Left lung (tissue), 10 donors: Measurements from ENCODE around the gene NAT9. TPM values are rescaled to one million over a fixed set of nuclear protein-coding genes. Genes with fewer than 3 reads are reported as not detected.

Source experiments
- ATAC-seq: fragments of 200-7000 bp; cut with Tn5 transposase; one replicate; pipeline ENCODE4 v1.9.1; 2020; ENCODE audit warnings: moderate library complexity
- DNase-seq, 4 donors: peaks; one replicate each; pipeline ENCODE4 v3.0.0-alpha.2; 2013 to 2020
- H3K27ac ChIP-seq, 2 donors: fragments of 200-600 bp; sonication (generic) in 1 of 2; one replicate each; pipeline versions ENCODE4 v1.5.0 to v1.8.0; 2020 to 2021
- H3K27me3 ChIP-seq, 2 donors: fragments of 200-600 bp; sonication (generic) in 1 of 2; one replicate each; pipeline versions ENCODE4 v1.5.0 to v1.8.0; 2020 to 2021
- H3K36me3 ChIP-seq, 2 donors: fragments of 200-600 bp; sonication (generic) in 1 of 2; one replicate each; pipeline versions ENCODE4 v1.5.0 to v1.8.0; 2020 to 2021
- H3K4me1 ChIP-seq, 2 donors: fragments of 200-600 bp; one replicate each; pipeline ENCODE4 v1.8.0; 2021
- H3K4me3 ChIP-seq, 2 donors: fragments of 200-600 bp; sonication (generic) in 1 of 2; one replicate each; pipeline versions ENCODE4 v1.5.0 to v1.8.0; 2020 to 2021; ENCODE audit warnings: mild to moderate bottlenecking in 1 of 2
- H3K9me3 ChIP-seq, 2 donors: fragments of 200-600 bp; sonication (generic) in 1 of 2; one replicate each; pipeline versions ENCODE4 v1.5.0 to v1.8.0; 2020 to 2021
- CTCF ChIP-seq, 2 donors: fragments of 200-600 bp; sonication (generic) in 1 of 2; IDR thresholded peaks; one replicate each; pipeline versions ENCODE4 v1.5.0 to v1.8.0; 2021; ENCODE audit warnings: antibody characterized with exemption in 2 of 2
- intact Hi-C, 2 donors: fragments of 100-400 bp; cut with DNase I; formaldehyde crosslinking; loops; one replicate each; pipeline versions ENCODE4 v1.11.2 to v1.14.2; 2022
- polyA plus RNA-seq, 6 donors: library from polyadenylated mRNA; unstranded; fragments of 120-200 nt; gene quantifications; one replicate each; pipeline ENCODE4 v1.2.1, GENCODE V29; 2013; ENCODE audit not compliant: insufficient read length in 6 of 6
- total RNA-seq, 2 donors: library from RNA; stranded (reverse); fragmentation: NEBNext Ultra II Directional; extraction: Animal tissue kit (Norgen Biotek cat#: 25700); gene quantifications; one replicate each; pipeline ENCODE4 v1.2.1, GENCODE V29; 2021
- donor health status: DM: no; HTN: yes; CAD: no.
- donor health status: DM: no; HTN: no; CAD: no.

Gene NAT9
- total and polyA plus RNA-seq, 8 donors: 40.3 to 52.8 (median 45.5) TPM

GRCh38 chr17:74730491-74731346 lies 45.4 kb downstream of the NAT9 start:
- Histone ChIP-seq H3K36me3 (no peaks in the 10 kb centered on the region), H3K4me3 (no peak overlapping the region), H3K27ac (no peak overlapping the region), H3K4me1 (peaks cover 0 to 20% of the 10 kb centered on the region in 2 donors), H3K9me3 (no peaks in the 10 kb centered on the region), H3K27me3 (peaks cover 0 to 15% of the 10 kb centered on the region in 2 donors)
- peak; percentile 31 for ATAC-seq
- DNase-seq: no peak
- no peak for TF ChIP-seq CTCF (IDR thresholded peaks at IDR 0.05)
- intact Hi-C loops: no loop called here

GRCh38 chr17:74729866-74730265 lies 46.3 kb downstream of the NAT9 start:
- Histone ChIP-seq H3K27me3 (peaks cover 0 to 9% of the 10 kb centered on the region in 2 donors), H3K4me3 (no peak overlapping the region), H3K27ac (no peak overlapping the region), H3K4me1 (peaks cover 0 to 16% of the 10 kb centered on the region in 2 donors), H3K36me3 (no peaks in the 10 kb centered on the region), H3K9me3 (no peaks in the 10 kb centered on the region)
- ATAC-seq (no peak), DNase-seq (no peak)
- intact Hi-C loops: no loop called here
- no peak for TF ChIP-seq CTCF (IDR thresholded peaks at IDR 0.05)

GRCh38 chr17:74729368-74729767 lies 46.8 kb downstream of the NAT9 start:
- ATAC-seq: no peak
- DNase-seq: no peak

GRCh38 chr17:74728702-74729075 lies 47.5 kb downstream of the NAT9 start:
- Histone ChIP-seq H3K4me3 (no peak overlapping the region), H3K27ac (no peak overlapping the region), H3K36me3 (no peaks in the 10 kb centered on the region), H3K27me3 (peaks cover 0 to 9% of the 10 kb centered on the region in 2 donors), H3K9me3 (no peaks in the 10 kb centered on the region), H3K4me1 (peaks cover 0 to 16% of the 10 kb centered on the region in 2 donors)
- no peak for DNase-seq
- intact Hi-C loops: no loop called here
- ATAC-seq: no peak
- TF ChIP-seq CTCF (IDR thresholded peaks at IDR 0.05): no peak

More at GRCh38 chr17:74729368-74729767, 46.8 kb downstream of the NAT9 start:
- Histone ChIP-seq H3K27ac (no peak overlapping the region), H3K36me3 (no peaks in the 10 kb centered on the region), H3K9me3 (no peaks in the 10 kb centered on the region), H3K4me1 (peaks cover 0 to 16% of the 10 kb centered on the region in 2 donors), H3K27me3 (peaks cover 0 to 9% of the 10 kb centered on the region in 2 donors), H3K4me3 (no peak overlapping the region)
- no peak for TF ChIP-seq CTCF (IDR thresholded peaks at IDR 0.05)
- intact Hi-C loops: no loop called here

- Histone ChIP-seq H3K4me1 (peaks cover 0 to 16% of the 10 kb centered on the region in 2 donors), H3K9me3 (no peaks in the 10 kb centered on the region), H3K27ac (no peak overlapping the region), H3K27me3 (peaks cover 0 to 9% of the 10 kb centered on the region in 2 donors), H3K4me3 (no peak overlapping the region), H3K36me3 (no peaks in the 10 kb centered on the region)
- DNase-seq: no peak
- no peak for ATAC-seq
- intact Hi-C loops: no loop called here
- TF ChIP-seq CTCF (IDR thresholded peaks at IDR 0.05): no peak
Measured at GRCh38 chr17:74728033-74728701, 48.0 kb downstream of the NAT9 start.
